Measurements from ENCODE around the gene SIL1.

DNA sequence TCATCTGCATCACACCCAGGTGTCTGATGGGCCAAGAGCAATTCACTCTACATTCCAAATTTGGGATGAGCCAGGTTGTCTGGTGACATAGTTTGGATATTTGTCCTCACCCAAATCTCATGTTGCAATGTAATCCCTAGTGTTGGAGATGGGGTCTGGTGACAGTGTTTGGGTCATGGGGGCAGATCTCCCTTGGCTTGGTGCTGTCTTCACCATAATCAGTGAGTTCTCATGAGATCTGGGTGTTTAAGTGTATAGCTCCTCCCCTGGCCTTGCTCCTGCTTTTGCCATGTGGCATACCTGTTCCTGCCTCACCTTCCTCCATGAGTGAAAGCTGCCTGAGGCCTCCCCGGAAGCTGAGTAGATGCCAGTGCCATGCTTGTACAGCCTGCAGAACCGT, 7.4 kb upstream of the SIL1 start:
- TF ChIP-seq, protein P1, sequence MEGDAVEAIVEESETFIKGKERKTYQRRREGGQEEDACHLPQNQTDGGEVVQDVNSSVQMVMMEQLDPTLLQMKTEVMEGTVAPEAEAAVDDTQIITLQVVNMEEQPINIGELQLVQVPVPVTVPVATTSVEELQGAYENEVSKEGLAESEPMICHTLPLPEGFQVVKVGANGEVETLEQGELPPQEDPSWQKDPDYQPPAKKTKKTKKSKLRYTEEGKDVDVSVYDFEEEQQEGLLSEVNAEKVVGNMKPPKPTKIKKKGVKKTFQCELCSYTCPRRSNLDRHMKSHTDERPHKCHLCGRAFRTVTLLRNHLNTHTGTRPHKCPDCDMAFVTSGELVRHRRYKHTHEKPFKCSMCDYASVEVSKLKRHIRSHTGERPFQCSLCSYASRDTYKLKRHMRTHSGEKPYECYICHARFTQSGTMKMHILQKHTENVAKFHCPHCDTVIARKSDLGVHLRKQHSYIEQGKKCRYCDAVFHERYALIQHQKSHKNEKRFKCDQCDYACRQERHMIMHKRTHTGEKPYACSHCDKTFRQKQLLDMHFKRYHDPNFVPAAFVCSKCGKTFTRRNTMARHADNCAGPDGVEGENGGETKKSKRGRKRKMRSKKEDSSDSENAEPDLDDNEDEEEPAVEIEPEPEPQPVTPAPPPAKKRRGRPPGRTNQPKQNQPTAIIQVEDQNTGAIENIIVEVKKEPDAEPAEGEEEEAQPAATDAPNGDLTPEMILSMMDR (IDR thresholded peaks at IDR 0.05; ENCODE audit: low read length) = no peak
- TF ChIP-seq EZH2 (IDR thresholded peaks at IDR 0.05; ENCODE audit: borderline replicate concordance, low read length) = no peak

All from OCI-LY1 (cell line).